GM13977 (cell line): Measurements from ENCODE around the gene ROPN1L.

ENCODE experiments used
- DNase-seq: peaks from one replicate; pipeline ENCODE4 v3.0.0; 2012; ENCODE audit warnings: low spot score
- CTCF ChIP-seq: IDR thresholded peaks from 2 replicates; pipeline ENCODE4 v1.5.1; 2012; ENCODE audit warnings: mild to moderate bottlenecking, control low read depth; ENCODE audit not compliant: insufficient read depth; ENCODE audit errors: extremely low read depth, missing control alignments
- in situ Hi-C: fragments of 300-500 bp; cut with MboI; formaldehyde crosslinking; loops from one replicate; pipeline ENCODE4 v1.12.0; 2022; ENCODE audit warnings: low sequenced_read_pairs, low pct_unique_long_range_greater_than_20kb, mixed read lengths, inconsistent platforms; ENCODE audit not compliant: unreplicated experiment

The ROPN1L gene

GRCh38 chr5:10439692-10440091 lies 2.0 kb upstream of the ROPN1L start:
- no peak for TF ChIP-seq CTCF
- in situ Hi-C loops = no loop called here
- DNase-seq = no peak

GRCh38 chr5:10440367-10440990 lies 1.2 kb upstream of the ROPN1L start:
- no peak for TF ChIP-seq CTCF
- no peak for DNase-seq
- in situ Hi-C loops = no loop called here

- in situ Hi-C loops = no loop called here
- DNase-seq = peak; percentile 57
- TF ChIP-seq CTCF = no peak
Measured at GRCh38 chr5:10441992-10442435, 335 bp downstream of the ROPN1L start.

- no peak for TF ChIP-seq CTCF
- in situ Hi-C loops = no loop called here
- peak; percentile 49 for DNase-seq
Measured at GRCh38 chr5:10442576-10442975, 897 bp downstream of the ROPN1L start.

- in situ Hi-C loops = no loop called here
- TF ChIP-seq CTCF = no peak
- peak; percentile 5 for DNase-seq
Measured at GRCh38 chr5:10445352-10445751, 3.7 kb downstream of the ROPN1L start.

GRCh38 chr5:10446490-10446889 lies 4.8 kb downstream of the ROPN1L start:
- in situ Hi-C loops = no loop called here
- DNase-seq = no peak
- no peak for TF ChIP-seq CTCF
